ENCODE data around the gene DNAJB9.
A peak's percentile ranks its signal among the peaks of the same experiment; 100 is the strongest.

The DNAJB9 gene

DNA sequence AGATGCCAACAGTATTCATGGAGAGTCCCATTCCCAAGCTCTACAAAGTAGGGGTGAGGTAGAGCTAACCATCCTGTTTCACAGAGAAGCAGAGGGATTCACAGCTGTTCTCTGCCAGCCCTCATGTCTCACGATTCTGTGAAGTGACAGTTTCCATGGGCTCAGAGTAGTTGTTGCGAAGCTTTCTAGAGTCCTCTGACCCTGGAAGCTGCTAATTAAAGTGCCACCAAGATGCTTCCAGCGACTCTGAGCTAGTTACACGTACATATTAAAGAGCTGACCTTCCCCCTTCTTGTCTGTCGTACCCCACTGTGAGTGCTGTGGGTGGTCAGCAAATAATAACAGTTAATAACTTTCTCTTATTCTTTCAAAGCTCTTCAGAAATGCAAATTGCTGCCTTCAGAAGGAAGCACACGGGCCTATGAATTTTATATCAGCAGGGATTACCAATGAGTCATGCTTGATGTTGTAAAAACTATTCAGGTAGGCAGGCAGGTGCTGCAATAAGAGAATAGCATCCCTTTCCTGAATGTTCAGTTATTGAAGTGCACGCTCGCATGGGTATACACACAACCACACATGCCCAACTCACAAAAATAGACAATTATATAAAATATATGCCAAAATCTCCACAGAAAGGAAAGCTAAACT is 34.1 kb downstream of the DNAJB9 start:
- H3K4me3 ChIP-seq, result no peak overlapping the region
- H3K4me1 ChIP-seq, result peaks cover 11% of the 10 kb centered on the region
- H3K36me3 ChIP-seq (replicated peaks), result no peaks in the 10 kb centered on the region
- in situ Hi-C loops (cut with MboI; ENCODE audit: low sequenced_read_pairs), result no loop called here
- H3K27me3 ChIP-seq (ENCODE audit: low read depth), result no peaks in the 10 kb centered on the region; the same call in 1 of the 2 replicates
- no peaks in the 10 kb centered on the region for H3K9me3 ChIP-seq
- peak in 1 of 2 experiments; percentile 8 for DNase-seq (ENCODE audit: low spot score in 2 of 2)

DNA sequence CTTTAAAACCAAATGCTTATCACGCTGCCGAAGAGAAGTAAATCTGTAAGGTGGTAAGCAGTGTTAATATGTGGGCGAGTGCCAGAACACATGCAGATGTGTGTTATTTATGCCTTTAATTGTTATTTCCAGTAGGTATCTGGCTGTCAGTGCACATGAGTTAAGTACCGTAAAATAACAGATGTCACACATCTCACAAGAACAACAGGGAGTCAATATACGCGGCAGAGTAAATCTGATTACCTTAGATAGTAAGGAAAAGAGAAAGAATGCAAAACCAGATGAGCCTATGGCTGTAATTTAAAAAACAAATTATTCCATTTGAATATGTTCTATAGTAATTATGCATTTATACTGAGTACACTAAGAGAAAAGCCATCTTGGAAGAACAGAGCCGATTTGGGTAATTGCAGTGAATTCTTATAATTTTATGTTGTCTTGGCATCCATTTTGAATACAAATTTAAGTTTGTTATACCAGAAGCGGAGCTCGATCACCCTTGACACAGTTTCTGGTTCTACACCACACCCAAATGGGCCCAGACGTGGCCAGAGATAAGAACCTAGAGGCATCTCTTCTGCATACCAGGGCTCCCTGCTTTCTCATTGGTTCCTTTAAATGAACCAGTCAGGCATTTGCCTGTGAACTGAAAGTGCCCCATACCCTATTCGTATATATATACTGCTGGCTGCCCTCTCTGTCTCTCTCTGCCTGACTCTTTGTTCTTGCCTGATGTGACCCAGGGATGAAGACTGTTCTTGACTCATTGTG is 34.8 kb downstream of the DNAJB9 start:
- H3K9me3 ChIP-seq, result no peaks in the 10 kb centered on the region
- H3K27me3 ChIP-seq (ENCODE audit: low read depth), result no peaks in the 10 kb centered on the region; the same call in 1 of the 2 replicates
- H3K4me1 ChIP-seq, result peaks cover 11% of the 10 kb centered on the region
- in situ Hi-C loops (cut with MboI; ENCODE audit: low sequenced_read_pairs), result no loop called here
- no peak for DNase-seq (ENCODE audit: low spot score in 2 of 2)
- H3K36me3 ChIP-seq (replicated peaks), result no peaks in the 10 kb centered on the region
- no peak overlapping the region for H3K4me3 ChIP-seq

DNA sequence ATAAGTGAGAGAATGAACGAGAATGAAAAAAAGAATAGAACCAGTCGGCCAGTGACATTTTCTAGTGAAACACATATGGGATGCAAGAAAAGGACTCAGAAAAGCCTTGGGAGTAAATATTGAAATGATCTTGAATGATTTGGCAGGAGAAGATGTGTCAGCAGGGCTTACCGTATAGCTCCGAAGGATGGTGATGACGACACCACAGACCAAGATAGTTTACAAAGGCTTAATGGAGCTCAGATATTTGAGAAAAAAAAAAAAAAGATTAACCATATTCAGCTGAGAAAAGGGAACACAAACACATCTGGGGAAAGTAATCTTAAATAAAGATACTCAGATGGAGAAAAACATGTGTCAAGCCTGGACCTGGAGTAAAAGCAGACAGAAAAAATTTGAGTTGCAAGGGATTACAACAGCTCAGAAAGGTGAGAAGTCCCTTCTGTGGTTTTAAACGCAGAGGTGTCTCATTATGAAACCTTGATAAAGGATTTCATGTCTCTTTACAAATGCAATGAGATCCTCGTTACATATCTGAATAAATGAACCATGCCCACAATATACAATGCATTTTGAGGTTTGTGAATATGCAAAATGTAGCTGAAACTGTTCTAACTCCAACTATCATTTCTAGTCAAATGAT is 36.0 kb downstream of the DNAJB9 start:
- Histone ChIP-seq H3K9me3 (no peaks in the 10 kb centered on the region), H3K4me1 (peaks cover 11% of the 10 kb centered on the region), H3K4me3 (no peak overlapping the region), H3K36me3 (replicated peaks) (no peaks in the 10 kb centered on the region), H3K27me3 (ENCODE audit: low read depth) (no peaks in the 10 kb centered on the region)
- no peak for DNase-seq (ENCODE audit: low spot score in 2 of 2)
- in situ Hi-C loops (cut with MboI; ENCODE audit: low sequenced_read_pairs), result no loop called here

DNA sequence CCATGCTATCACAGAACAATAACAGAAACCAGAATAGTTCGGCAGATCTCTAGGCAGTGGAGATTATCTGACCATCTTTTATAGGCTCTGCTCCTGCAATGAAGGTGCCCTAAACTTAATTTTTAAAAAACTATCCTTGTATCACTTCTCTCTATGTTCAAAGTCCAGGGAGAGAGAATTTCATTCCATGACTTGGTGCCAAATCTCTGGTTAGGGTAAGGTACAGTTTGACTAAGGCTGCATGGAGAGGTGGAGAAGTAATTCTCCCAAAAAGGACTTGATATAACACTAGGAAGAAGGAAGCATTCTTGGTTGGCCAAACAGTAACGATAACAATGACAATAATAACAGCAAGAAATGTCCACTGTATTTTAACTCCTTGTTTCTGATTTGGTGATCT is 40.0 kb downstream of the DNAJB9 start:
- Histone ChIP-seq H3K27me3 (ENCODE audit: low read depth) (no peaks in the 10 kb centered on the region), H3K4me3 (no peak overlapping the region), H3K9me3 (no peaks in the 10 kb centered on the region), H3K36me3 (replicated peaks) (no peaks in the 10 kb centered on the region), H3K4me1 (peaks cover 5% of the 10 kb centered on the region)
- DNase-seq (ENCODE audit: low spot score in 2 of 2), result no peak
- in situ Hi-C loops (cut with MboI; ENCODE audit: low sequenced_read_pairs), result no loop called here

DNA sequence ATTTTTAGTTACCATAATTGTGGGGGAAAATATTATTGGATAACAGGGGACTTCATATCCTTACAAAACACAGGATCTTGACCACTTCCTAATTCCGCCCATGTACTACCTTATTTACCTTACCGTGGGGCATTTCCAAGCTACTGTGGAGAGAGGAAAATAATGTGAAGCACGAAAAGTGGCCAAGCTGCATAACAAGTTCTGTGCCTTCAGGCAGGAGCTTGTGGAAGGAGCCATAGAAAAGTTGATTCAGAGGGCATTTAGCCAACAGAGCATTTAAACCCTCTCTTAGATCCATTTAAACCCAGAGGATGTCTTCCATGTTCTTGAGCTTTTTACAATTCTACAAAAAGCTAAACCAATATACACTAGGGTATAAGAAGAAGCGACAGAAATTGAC is 41.6 kb downstream of the DNAJB9 start:
- in situ Hi-C loops (cut with MboI; ENCODE audit: low sequenced_read_pairs), result no loop called here
- peaks cover 7% of the 10 kb centered on the region for H3K4me1 ChIP-seq
- H3K27me3 ChIP-seq (ENCODE audit: low read depth), result no peaks in the 10 kb centered on the region
- H3K9me3 ChIP-seq, result no peaks in the 10 kb centered on the region
- H3K4me3 ChIP-seq, result no peak overlapping the region
- no peak for DNase-seq (ENCODE audit: low spot score in 2 of 2)
- no peaks in the 10 kb centered on the region for H3K36me3 ChIP-seq (replicated peaks)

DNA sequence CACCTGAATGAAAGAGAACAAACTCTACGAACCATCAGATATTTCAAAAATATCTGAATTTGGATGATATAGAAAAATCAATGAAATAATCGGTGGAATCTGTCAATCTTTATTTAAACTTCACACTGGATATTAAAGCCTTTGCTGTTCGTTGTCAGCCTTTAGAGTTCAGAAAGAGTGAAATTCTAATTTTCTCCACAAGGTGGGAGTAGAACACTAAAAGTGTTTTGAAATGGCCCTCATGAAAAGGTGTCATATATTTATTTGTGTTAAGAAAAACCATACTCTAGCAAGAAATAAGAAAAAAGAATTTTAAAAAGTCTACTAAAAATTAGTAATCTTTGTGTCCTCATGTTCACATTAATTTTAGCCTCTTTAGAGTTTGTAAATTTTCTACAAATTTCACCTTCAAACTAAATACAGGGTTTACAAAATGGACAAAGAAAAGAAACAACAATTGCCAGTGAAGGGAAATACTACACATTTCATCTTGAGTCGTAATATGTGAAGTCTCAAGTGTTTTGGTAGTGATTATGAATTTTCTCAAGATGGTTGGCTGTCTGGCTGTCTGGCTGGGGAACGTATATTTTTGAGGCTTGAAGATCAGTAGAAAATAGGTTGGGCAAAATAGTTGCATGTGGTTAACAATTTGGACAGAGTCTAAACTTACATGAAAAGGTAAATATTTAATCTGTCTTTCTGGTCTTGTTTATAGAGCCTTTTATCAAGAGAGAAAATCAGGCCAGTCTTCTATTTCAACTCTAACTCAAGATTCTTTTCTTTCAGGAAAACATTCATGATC is 43.7 kb downstream of the DNAJB9 start:
- Histone ChIP-seq H3K27me3 (ENCODE audit: low read depth) (no peaks in the 10 kb centered on the region), H3K4me3 (no peak overlapping the region), H3K9me3 (no peaks in the 10 kb centered on the region), H3K36me3 (replicated peaks) (no peaks in the 10 kb centered on the region), H3K4me1 (peaks cover 7% of the 10 kb centered on the region)
- peak in 1 of 2 experiments; percentile 53 for DNase-seq (ENCODE audit: low spot score in 2 of 2)
- in situ Hi-C loops (cut with MboI; ENCODE audit: low sequenced_read_pairs), result no loop called here

DNA sequence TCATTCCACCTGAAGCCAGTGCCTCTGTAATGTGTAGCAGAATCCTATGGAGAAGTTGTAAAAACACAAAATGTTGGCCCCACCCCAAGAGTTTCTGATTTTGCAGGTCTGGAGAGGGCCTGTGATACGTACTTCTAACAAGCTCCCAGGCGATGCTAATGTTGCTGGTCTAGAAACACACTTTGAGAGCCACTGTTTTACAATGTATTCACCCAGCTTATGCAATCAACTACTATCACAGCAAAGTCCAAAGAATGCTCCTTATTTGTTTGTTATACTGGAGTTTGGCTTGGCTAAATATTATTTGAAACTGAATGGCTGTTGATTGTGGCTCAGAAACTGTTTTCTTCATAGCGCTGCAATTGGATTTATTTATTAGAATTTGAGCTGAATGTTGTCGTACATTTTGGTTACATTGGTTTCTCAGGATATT is 44.3 kb downstream of the DNAJB9 start:
- in situ Hi-C loops (cut with MboI; ENCODE audit: low sequenced_read_pairs), result no loop called here
- no peak for DNase-seq (ENCODE audit: low spot score in 2 of 2)
- peaks cover 7% of the 10 kb centered on the region for H3K4me1 ChIP-seq
- no peaks in the 10 kb centered on the region for H3K36me3 ChIP-seq (replicated peaks)
- H3K27me3 ChIP-seq (ENCODE audit: low read depth), result no peaks in the 10 kb centered on the region
- H3K9me3 ChIP-seq, result no peaks in the 10 kb centered on the region
- no peak overlapping the region for H3K4me3 ChIP-seq

GRCh38 chr7:108614896-108615295 is 45.2 kb downstream of the DNAJB9 start:
- in situ Hi-C loops (cut with MboI; ENCODE audit: low sequenced_read_pairs), result no loop called here

GRCh38 chr7:108618056-108618455 is 48.4 kb downstream of the DNAJB9 start:
- H3K9me3 ChIP-seq, result no peaks in the 10 kb centered on the region
- no peak for DNase-seq (ENCODE audit: low spot score in 2 of 2)
- peaks cover 7% of the 10 kb centered on the region for H3K4me1 ChIP-seq
- H3K27me3 ChIP-seq (ENCODE audit: low read depth), result peaks cover 12% of the 10 kb centered on the region; the same call in 1 of the 2 replicates
- H3K36me3 ChIP-seq (replicated peaks), result no peaks in the 10 kb centered on the region
- H3K4me3 ChIP-seq, result no peak overlapping the region
- in situ Hi-C loops (cut with MboI; ENCODE audit: low sequenced_read_pairs), result no loop called here

More at GRCh38 chr7:108614896-108615295, 45.2 kb downstream of the DNAJB9 start:
- Histone ChIP-seq H3K36me3 (replicated peaks) (no peaks in the 10 kb centered on the region), H3K27me3 (ENCODE audit: low read depth) (peaks cover 6% of the 10 kb centered on the region; the same call in 1 of the 2 replicates), H3K9me3 (no peaks in the 10 kb centered on the region), H3K4me3 (no peak overlapping the region), H3K4me1 (peaks cover 7% of the 10 kb centered on the region)
- peak; percentile 32 to 70 for DNase-seq (ENCODE audit: low spot score in 2 of 2)

- in situ Hi-C loops (cut with MboI; ENCODE audit: low sequenced_read_pairs), result no loop called here
- Histone ChIP-seq H3K4me1 (no peaks in the 10 kb centered on the region), H3K4me3 (no peak overlapping the region), H3K36me3 (replicated peaks) (no peaks in the 10 kb centered on the region), H3K9me3 (no peaks in the 10 kb centered on the region; the same call in 1 of the 2 replicates), H3K27me3 (ENCODE audit: low read depth) (peaks cover 14% of the 10 kb centered on the region; the same call in 1 of the 2 replicates)
- no peak for DNase-seq (ENCODE audit: low spot score in 2 of 2)
These were observed 53.5 kb downstream of the DNAJB9 start for GRCh38 chr7:108623220-108623619.
